Endothelial cell of umbilical vein (primary cell): ENCODE measurements around the gene PRICKLE4.

ENCODE experiments used
- EZH2 ChIP-seq: IDR thresholded peaks from 2 replicates; pipeline ENCODE4 v1.6.1; 2012; ENCODE audit warnings: borderline replicate concordance, low read depth, mild to moderate bottlenecking, moderate library complexity, low read length, inconsistent platforms; ENCODE audit not compliant: severe bottlenecking
- JUN ChIP-seq: IDR thresholded peaks from 2 replicates; pipeline ENCODE4 v1.6.1; 2011; ENCODE audit warnings: borderline replicate concordance, low read depth; ENCODE audit not compliant: insufficient read length, insufficient read depth
- POLR2A ChIP-seq: IDR thresholded peaks from 2 replicates; pipeline ENCODE4 v1.6.1; 2012; ENCODE audit warnings: low read depth, mild to moderate bottlenecking, control low read depth, low read length
- TF ChIP-seq, protein P1 (sequence below), 2 donors: IDR thresholded peaks; 1 replicate in 1 of 2; 2 replicates in 1 of 2; pipeline ENCODE4 v1.5.1; 2011; ENCODE audit warnings: low read length in 2 of 2, mild to moderate bottlenecking in 2 of 2, moderate library complexity in 2 of 2, control low read depth in 1 of 2, inconsistent platforms in 1 of 2, low read depth in 1 of 2; ENCODE audit not compliant: insufficient read depth in 1 of 2; ENCODE audit errors: extremely low read depth in 1 of 2

GRCh38 chr6:41822021-41822420 lies 41.4 kb downstream of the PRICKLE4 start:
- TF ChIP-seq, protein P1, sequence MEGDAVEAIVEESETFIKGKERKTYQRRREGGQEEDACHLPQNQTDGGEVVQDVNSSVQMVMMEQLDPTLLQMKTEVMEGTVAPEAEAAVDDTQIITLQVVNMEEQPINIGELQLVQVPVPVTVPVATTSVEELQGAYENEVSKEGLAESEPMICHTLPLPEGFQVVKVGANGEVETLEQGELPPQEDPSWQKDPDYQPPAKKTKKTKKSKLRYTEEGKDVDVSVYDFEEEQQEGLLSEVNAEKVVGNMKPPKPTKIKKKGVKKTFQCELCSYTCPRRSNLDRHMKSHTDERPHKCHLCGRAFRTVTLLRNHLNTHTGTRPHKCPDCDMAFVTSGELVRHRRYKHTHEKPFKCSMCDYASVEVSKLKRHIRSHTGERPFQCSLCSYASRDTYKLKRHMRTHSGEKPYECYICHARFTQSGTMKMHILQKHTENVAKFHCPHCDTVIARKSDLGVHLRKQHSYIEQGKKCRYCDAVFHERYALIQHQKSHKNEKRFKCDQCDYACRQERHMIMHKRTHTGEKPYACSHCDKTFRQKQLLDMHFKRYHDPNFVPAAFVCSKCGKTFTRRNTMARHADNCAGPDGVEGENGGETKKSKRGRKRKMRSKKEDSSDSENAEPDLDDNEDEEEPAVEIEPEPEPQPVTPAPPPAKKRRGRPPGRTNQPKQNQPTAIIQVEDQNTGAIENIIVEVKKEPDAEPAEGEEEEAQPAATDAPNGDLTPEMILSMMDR (IDR thresholded peaks at IDR 0.05; ENCODE audit: extremely low read depth in 1 of 2, insufficient read depth in 1 of 2, low read depth in 1 of 2, low read length in 2 of 2): no peak
- TF ChIP-seq JUN: no peak
- no peak for TF ChIP-seq EZH2
- TF ChIP-seq POLR2A: no peak
